GM19025 (cell line): ENCODE results near the gene SYNJ2.
"Not testable (repeated sequence)": the region's sequence is repeated elsewhere in the genome, so short reads cannot be mapped to it uniquely, and the experiment has no call there.

Experiments
- ATAC-seq: cut with Tn5 transposase; IDR thresholded peaks from one replicate; pipeline ENCODE4 v1.9.1; 2021; ENCODE audit warnings: mild to moderate bottlenecking, low read depth, moderate library complexity; ENCODE audit not compliant: unreplicated experiment

Gene SYNJ2

DNA sequence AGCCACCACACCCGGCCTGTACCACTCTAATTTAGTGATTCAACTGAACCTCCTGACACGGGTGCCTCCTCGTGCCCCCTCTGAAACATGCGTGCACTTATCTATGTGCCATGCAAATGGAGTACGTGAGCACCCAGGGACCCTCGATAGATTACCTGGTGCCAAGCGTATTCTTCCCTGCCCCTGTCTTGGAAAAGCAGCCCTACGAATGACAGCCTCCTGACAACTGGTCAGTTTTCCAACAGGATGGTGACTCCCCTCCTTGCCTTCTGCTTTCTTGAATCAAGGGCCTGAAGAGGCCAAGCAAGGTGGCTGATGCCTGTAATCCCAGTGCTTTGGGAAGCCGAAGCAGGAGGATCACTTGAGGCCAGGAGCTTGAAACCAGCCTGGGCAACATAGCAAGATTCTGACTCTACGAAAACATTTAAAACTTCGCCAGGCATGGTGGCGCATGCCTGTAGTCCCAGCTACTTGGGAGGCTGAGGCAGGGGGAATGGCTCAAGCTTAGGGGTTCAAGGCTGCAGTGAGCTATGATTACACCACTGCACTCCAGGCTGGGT is 25.4 kb upstream of the SYNJ2 start:
- no peak for ATAC-seq

DNA sequence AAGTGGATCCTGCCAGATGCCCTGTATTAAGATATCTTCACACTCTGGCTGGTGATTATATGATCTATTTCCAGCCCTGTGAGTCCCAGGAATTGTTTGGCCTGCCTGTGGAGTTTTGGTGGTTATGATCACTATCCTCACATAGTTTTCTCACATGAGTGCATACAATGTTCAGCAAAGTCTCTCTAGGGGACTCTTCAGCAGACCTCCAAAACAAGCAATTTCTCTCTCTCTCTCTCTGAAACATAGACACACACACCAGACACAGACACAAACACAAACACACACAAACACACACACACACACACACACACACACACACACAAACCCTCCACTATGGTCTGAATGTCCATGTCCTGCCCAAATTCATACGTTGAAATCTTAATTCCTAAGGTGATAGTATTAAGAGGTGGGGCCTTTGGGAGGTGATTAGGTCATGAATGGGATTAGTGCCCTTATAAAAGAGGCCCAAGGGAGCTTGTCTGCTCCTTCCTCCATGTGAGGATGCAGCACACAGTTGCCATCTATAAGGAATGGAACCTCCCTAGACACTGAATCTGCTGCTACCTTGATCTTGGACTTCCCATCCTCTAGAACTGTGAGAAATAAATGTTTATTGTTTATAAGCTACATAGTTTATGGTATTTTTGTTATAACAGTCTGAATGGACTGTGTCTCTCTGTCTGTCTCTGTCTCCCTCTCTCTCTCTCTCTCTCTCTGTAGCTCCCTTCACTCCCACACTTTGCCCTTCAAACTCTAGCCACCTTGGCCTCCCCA is 22.0 kb upstream of the SYNJ2 start:
- ATAC-seq = no peak

DNA sequence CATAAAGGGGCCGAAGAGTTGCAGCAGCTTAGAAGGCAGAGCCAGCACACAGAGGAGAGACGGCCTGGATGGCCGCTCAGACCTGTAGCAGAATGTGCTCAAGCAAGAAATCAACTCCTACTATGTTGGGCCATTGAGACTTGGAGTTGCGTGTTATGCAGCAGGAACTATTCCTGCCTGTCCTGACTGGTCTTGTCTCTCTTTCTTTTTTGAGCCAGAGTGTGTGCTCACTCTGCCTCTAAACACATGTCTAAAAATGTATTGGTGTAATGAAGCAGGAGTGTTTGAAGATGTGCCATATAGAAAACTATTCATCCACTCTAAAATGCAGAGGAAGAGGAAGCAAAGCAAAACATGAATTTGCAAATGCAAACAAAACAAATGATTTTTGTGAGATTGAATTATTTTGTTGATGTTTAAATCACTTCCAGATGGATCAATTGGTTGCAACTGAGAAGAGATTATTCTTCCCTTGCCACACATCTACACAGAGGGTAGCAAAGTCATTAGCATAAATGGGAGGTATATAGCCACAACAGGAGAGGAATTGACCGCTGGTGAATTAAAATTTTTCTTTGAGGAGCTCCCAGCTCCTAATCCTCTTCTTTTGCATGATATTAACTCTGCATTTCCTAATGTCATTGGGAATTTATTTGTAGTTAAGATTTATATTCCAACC is 20.4 kb upstream of the SYNJ2 start:
- ATAC-seq = no peak

DNA sequence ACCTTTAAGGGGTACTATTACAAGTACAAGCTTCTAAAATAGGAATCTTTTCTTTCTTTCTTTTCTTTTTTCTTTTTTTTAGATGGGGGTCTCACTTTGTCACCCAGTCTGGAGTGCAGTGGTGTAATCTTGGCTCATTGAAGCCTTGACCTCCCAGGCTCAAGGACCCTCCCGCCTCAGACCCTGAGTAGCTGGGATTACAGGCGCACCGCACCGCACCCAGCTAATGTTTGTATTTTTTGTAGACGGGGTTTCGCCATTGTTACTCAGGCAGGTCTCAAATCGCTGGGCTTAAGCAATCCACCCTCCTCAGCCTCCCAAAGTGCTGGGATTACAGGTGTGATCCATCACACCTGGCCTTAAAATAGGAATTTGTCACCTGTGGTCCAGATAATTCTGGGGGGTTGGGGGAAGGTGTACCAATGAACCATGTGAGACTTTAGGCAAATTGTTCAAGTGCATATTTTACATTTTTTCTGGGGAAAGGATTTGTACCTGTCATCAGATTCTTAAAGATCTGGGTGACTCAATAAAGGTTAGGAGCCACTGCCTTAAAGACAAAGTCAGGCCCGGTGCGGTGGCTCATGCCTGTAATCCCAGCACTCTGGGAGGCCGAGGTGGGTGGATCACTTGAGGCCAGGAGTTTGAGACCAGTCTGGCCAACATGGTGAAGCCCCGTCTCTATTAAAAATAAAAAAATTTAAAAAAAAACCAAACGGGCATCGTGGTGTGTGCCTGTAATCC is 19.7 kb upstream of the SYNJ2 start:
- no peak for ATAC-seq

DNA sequence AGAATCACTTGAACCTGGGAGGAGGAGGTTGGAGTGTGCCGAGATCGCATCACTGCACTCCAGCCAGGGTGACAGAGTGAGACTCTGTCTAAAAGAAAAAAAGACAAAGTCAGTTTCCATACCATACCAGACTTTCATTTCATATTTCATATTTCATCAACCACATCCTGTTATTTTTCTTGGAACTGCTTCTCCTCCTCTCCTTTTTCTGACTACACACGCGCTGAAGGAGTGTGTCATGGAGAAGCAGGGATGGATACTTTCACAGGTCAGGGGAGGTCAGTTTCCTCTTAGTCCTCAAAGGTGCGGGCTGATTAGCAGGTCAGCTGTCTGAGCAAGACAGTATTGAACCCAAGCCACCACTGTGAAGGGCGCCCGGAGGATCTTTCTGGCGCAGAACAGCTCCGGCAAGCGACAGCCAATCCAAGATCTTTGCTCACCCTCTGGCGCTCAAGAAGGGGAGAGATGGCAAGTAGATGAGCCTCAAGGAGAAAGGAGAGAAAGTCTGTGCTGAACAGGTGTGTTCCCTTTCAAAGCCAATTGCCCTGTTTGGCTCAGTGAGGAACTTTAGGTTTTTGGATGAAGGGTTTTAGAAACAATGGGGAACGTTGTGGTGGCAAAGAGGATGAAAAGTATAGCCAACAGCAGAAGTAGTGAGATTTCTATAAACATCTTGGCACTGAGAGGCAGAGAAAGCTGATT is 18.9 kb upstream of the SYNJ2 start:
- ATAC-seq = no peak

DNA sequence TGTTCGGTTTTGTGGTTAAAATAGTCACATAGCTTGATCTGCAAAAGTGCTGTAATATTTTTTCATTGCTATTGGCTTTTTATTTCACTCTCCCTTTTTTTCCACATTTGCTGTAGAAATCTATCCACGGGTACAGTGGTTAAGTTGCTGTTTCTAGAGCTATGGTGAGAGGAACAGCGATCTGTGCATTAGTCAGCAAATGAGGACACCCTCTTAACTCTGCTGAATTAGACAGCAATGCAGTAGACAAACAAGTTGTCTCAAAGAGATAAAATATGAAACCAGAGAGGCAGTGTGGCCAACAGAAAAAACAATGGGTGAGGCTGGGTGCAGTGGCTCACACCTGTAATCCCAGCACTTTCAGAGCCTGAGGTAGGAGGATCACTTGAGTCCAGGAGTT is 17.6 kb upstream of the SYNJ2 start:
- ATAC-seq = no peak

DNA sequence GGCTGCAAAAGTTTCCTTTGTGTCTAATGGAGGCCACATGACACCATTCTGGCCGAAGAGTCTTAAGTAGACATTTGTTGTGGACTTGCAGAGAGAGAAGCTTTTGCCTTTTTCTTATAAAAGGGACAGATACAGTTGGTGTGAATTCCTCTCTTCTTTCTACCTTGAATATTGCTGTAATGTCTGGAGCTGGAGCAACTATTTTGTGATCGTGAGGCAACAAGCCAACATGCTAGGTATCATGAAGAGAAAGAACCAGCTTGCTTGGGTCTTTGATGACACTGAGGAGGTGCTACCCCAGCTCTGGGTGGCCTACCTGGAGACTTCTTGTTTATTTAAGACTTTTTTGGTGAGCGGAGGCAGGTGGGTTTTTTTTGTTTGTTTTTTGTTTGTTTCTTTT is 16.3 kb upstream of the SYNJ2 start:
- no peak for ATAC-seq

DNA sequence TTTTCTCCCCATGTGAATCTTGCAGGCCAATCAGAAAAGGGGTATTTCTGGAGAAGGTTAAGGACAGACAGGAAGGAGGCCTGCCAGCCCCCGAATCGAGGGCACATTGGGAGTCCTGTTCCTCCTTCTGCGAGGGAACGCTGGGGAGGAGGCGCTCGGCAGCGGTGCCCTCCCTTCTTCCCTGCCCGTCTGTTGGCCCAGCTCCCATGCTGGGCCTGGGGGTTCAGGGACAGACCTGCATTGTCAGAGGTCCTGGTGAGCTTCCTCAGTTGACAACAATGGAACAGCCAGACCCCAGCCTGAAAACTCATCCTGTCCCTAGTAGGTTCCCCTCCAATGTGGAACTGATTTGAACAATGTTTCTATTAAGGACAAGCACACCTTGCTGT is 15.1 kb upstream of the SYNJ2 start:
- no peak for ATAC-seq

DNA sequence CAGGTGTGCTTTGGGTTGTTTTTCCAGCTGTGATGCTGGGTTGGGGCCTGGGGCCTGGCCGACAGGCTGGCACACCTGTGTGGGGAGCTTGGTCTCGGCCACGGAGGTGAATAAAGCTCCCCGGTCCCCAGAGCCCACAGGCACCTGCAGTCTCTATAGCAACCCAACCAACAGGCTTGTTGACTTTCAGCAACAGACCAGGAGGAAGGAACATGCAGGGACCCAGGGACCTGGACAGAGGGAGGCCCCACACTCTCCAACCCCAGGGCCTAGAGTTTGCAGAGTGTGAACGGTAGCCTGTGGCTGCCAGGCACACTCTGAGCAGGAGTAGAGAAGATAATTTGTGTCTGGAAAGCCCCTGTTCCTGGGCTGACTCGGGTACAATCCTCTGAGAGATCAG is 14.6 kb upstream of the SYNJ2 start:
- no peak for ATAC-seq

DNA sequence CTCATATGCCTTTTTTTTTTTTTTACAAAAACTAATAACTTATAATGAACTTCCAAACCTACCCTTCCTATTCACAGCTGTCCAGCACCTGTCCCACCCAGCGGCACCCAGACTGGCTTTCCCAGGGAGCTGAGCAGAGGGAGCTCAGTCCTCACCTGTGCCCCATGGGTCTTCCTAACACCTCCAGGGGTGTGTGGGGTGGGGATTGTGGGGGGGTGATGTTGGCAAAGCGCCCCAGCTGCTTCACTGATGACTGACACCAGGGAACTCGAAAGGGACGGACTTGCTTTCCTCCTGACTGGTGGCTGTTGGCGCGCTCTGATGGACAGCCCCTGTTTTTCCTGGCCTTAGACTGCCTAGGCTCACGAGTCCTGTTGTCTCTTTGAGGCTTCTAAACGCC is 14.2 kb upstream of the SYNJ2 start:
- no peak for ATAC-seq

DNA sequence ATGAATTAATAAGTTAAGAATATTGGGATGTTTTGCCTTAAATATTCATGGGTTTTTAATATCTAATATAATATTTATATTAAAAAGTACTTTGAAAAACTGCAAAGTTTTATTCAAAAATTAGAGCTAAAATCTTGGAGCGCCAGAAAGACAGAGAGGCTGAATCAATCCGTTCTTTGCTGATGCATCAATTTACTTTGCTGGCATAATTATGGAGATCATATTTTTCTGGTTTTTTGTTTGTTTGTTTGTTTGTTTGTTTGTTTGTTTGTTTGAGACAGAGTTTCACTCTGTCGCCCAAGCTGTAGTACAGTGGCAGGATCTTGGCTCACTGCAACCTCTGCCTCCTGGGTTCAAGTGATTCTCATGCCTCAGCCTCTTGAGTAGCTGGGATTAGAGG is 9.5 kb upstream of the SYNJ2 start:
- ATAC-seq = not testable (repeated sequence)

DNA sequence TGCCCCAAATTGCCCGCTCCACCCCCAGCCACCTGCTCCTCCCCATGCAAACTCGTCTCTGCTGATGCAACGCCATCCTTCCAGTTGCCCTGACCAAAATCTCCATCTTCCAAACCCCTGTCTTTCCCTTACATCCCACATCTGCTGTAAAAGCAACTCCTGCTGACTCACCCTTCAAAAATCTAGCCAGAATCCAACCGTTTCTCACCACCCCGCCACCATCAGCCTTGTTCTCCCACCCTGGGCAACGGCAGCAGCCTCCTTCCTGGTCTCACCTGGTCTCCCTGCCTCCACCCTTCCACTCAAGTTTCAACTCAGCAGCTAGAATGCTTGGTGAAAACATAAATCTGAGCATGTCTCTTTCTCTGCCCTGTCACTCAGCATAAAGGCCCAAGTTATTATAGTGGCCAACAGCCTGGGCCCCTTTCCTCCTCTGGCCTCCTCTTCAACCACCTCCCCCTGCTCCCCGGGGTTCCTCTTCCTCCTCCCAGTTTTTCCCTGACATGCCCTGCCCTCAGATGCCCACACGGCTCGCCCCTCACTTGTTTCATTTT is 7.2 kb upstream of the SYNJ2 start:
- ATAC-seq = no peak

DNA sequence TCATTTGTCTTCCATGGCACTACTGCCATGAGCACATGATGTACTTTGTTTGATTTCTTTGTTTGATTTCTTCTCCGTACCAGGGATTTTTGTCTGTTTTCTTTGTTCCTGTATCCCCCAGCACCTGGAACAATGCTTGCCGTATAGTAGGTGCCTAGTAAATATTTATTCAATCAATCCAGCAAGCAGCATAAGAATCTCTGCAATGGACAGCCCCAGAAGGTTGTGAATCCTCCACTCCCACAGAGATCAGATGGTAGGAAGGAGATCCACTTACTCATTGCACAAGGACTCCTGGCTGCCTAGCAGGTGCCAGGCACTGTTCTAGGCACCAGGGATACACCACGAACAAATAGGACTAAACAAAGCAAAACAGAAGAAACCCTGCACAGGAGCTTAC is 6.7 kb upstream of the SYNJ2 start:
- ATAC-seq = no peak

DNA sequence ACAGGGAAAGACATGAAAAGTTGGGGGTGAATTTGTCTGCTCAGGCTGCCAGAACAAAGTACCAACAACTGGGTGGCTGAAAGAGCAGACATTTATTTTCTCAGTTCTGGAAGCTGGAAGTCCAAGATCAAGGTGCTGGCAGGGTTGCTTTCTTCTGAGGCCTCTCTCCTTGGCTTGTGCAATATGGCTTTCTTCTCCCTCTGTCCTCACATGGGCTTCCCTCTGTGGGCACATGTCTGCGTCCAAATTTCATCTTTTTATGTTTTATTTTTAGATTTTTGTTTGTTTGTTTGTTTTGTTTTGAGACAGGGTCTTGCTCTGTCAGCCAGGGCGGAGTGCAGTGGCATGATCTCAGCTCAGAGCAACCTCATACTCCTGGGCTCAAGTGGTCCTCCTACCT is 6.2 kb upstream of the SYNJ2 start:
- ATAC-seq = no peak

DNA sequence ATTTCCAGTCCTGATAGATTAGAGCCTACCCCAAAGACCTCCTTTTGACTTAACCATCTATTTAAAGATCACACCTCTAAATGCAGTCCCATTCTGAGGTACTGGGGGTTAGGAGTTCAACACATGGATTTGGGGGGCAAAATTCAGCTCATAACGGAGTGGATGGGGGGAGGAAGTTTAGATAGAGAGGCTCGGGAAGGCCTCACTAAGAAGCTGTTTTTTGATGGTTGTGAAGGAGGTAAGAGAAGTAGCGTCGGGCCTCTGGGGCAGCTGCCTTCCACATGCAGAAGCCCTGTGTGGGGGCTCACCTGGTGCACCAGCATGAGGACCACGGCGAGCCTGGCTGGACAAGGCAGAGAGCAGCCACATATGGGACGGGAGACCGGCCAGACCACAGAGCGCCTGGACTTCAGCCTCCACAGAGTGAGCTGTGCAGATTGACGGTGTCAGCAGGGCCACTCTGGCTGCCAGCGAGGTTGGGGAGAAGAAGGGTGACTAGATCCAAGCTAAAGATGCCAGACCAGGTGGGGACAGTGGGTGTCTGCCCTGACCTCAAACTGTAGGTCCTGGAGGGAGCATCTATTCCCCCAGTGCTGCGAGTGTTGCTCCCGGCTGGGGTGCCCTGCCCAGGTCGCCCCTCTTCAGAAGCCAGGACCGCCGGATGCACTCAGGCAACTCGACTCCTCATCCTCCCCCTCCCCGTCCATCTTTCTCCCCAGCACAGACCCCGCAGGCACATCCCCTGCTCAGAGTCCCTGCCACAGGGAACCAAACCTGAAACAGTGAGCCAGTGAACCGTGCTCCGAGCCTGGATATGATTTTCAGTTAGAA is 5.1 kb upstream of the SYNJ2 start:
- ATAC-seq = no peak

DNA sequence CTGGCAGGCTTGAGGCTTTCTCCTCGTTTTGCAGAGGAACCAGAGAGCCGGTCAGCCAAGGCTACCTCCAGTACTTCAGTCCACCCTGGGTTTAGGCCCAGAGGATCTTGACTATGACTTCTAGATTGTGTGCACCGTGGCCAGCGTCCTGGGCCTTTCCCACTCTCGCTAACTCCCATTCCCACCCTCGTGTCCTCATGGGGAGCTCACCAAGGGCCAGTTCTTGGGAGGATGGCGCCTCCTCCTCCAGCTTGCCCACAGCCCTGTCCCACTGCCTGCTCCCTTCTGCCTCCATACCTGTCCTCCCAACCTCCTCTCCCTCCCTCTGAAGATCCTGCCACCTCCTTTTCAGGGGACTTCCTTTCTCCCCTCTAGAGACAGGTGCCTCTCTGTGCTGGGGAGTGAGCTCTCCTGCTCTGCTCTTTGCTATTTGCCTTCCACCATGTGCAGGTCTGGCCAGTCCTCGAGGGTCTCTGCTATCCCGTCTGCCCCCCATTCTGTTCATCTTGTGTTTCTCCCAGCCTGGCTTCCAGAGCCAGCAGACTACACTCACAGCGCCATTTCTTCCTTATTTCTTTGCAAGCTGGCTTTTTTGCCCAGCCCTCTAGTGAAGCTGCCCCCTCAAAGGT is 4.4 kb upstream of the SYNJ2 start:
- ATAC-seq = no peak

DNA sequence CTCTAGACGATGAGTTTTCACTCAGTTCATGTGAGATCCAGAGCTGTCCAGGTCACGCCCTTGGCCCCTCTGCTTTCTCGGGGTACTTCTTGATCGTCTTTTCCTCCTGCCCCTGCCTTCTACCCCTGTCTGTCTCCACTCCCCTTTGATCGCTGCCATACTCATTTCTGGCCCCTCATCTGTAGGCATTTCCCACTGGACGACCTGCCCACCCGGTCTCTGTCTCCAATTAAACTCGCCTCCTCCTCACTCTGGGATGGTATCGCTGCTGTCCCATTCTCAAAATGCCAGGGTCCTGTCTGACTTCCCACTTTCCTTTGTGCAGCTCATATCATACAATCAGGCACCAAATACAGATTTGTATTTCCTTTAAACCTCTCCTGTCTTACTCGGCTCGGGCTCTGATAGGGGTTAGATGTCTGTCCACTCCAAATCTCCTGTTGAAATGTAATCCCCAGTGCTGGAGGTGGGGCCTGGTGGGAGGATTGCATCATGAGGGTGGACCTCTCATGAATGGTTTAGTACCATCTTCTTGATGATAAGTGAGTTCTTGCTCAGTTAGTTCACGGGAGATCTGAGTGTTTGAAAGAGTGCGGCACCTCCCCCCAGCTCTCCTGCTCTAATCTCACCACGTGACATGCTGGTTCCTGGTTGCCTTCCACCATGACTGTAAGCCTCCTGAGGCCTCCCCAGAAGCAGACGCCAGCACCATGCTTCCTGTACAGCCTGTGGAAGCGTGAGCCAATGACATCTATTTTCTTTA is 3.5 kb upstream of the SYNJ2 start:
- no peak for ATAC-seq
